Duodenal mucosa (tissue), 2 donors: ENCODE results near the gene EXOC8.

Source experiments
- H3K27ac ChIP-seq: one replicate; pipeline ENCODE4 v1.7.0; 2013; ENCODE audit warnings: low read depth, low read length
- H3K27me3 ChIP-seq, 2 donors: one replicate each; pipeline ENCODE4 v1.7.0; 2013; ENCODE audit warnings: low read length in 2 of 2, control low read depth in 1 of 2; ENCODE audit not compliant: insufficient read depth in 2 of 2, control insufficient read depth in 1 of 2
- H3K36me3 ChIP-seq, 2 donors: one replicate each; pipeline ENCODE4 v1.7.0; 2013; ENCODE audit warnings: low read length in 2 of 2, control low read depth in 1 of 2; ENCODE audit not compliant: insufficient read depth in 2 of 2, control insufficient read depth in 1 of 2
- H3K4me1 ChIP-seq, 2 donors: one replicate each; pipeline ENCODE4 v1.7.0; 2013; ENCODE audit warnings: low read length in 2 of 2, control low read depth in 1 of 2; ENCODE audit not compliant: insufficient read depth in 2 of 2, control insufficient read depth in 1 of 2
- H3K4me3 ChIP-seq, 2 donors: one replicate each; pipeline ENCODE4 v1.7.0; 2013; ENCODE audit warnings: low read length in 2 of 2, low read depth in 1 of 2
- H3K9ac ChIP-seq, 2 donors: one replicate each; pipeline ENCODE4 v1.7.0; 2013; ENCODE audit warnings: low read length in 2 of 2, low read depth in 1 of 2
- H3K9me3 ChIP-seq, 2 donors: one replicate each; pipeline ENCODE4 v1.7.0; 2013; ENCODE audit warnings: low read length in 2 of 2, control low read depth in 1 of 2; ENCODE audit not compliant: control insufficient read depth in 1 of 2

The EXOC8 gene

DNA sequence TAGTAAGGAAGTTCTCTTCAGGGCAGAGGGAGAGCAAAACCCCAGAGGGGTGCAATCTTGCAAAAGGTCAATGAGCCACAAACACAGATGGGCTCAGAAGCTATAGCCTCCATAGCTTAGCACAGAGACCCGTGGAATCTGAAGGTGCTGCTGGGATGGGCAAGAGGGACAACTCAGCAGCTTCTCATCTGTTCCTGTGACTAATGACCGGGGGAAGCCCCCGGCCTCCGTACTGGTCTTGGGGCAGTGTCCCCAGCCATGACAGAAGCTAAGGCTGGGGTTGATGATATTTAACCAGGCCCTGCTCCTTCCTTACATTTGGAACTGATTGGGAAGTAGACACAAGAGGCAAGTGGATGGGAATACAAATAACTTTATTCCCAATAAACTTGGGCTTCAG lies 19.1 kb downstream of the EXOC8 start:
- H3K4me3 ChIP-seq, result no peak overlapping the region
- H3K36me3 ChIP-seq, result no peaks in the 10 kb centered on the region
- no peaks in the 10 kb centered on the region for H3K27me3 ChIP-seq
- H3K9ac ChIP-seq, result no peak overlapping the region
- H3K9me3 ChIP-seq, result no peaks in the 10 kb centered on the region
- no peaks in the 10 kb centered on the region for H3K4me1 ChIP-seq
- H3K27ac ChIP-seq, result no peak overlapping the region

DNA sequence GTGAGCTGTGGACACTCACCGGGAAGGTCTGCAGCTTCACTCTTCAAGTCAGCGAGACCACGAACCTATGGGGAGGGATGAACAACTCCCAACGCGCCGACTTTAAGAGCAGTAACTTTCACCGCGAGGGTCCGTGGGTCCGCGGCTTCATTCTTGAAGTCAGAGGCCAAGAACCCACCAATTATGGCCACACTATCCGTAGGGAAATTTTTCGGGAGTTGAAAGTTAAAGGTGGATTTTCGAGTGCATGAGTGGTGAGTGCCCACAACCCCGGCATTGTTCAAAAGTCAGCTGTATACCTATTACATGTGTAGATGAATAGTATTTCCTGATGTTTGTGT lies 19.7 kb downstream of the EXOC8 start:
- no peaks in the 10 kb centered on the region for H3K9me3 ChIP-seq
- no peak overlapping the region for H3K4me3 ChIP-seq
- no peaks in the 10 kb centered on the region for H3K36me3 ChIP-seq
- no peak overlapping the region for H3K9ac ChIP-seq
- no peak overlapping the region for H3K27ac ChIP-seq
- H3K4me1 ChIP-seq, result no peaks in the 10 kb centered on the region
- H3K27me3 ChIP-seq, result no peaks in the 10 kb centered on the region

DNA sequence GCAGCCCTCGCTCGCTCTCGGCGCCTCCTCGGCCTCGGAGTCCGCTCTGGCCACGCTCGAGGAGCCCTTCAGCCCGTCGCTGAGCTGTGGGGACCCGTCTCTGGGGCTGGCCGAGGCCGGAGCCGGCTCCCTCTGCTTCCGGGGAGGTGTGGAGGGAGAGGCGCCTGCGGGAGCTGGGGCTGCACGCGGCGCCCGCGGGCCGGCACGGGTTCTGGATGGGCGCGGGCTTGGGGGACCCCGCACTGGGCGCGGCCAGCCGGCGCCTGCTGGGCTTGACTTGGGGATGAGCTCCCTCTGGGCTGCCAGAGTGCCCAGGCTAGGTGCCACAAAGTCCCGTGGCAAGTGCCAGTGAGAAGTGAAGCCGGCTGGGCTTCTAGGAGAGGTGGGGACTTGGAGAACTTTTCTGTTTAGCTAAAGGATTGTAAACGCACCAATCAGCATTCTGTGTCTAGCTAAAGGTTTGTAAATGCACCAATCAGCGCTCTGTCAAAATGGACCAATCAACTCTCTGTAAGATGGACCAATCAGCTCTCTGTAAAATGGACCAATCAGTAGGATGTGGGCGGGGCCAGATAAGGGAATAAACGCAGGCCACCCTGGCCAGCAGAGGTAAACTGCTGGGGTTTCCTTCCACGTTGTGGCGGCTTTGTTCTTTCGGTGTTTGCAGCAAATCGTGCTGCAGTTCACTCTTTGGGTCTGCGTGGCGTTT lies 20.2 kb downstream of the EXOC8 start:
- H3K9ac ChIP-seq, result no peak overlapping the region

DNA sequence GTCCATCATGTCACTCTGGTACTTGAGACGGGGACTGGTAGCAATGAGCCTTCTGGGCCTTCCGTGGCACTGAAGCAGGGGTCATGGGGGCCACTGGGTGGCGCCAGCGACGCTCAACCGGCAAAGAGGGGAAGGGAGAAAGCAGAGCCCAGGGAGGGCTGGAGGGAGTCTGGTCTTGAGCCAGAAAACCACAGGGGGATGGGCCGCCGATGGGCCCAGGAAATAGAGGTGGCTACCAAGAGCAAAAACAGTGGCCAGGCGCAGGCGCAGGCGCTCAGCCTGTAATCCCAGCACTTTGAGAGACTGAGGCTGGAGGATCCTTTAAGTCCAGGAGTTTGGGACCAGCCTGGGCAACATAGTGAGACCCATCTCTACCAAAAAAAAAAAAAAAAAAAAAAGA lies 21.8 kb downstream of the EXOC8 start:
- Histone ChIP-seq H3K4me1 (no peaks in the 10 kb centered on the region), H3K9me3 (no peaks in the 10 kb centered on the region), H3K9ac (no peak overlapping the region), H3K27ac (no peak overlapping the region), H3K4me3 (no peak overlapping the region), H3K36me3 (no peaks in the 10 kb centered on the region), H3K27me3 (no peaks in the 10 kb centered on the region)

More for the DNA sequence above, 20.2 kb downstream of the EXOC8 start:
- Histone ChIP-seq H3K36me3 (no peaks in the 10 kb centered on the region), H3K27me3 (no peaks in the 10 kb centered on the region), H3K4me3 (no peak overlapping the region), H3K4me1 (no peaks in the 10 kb centered on the region), H3K9me3 (no peaks in the 10 kb centered on the region), H3K27ac (no peak overlapping the region)

DNA sequence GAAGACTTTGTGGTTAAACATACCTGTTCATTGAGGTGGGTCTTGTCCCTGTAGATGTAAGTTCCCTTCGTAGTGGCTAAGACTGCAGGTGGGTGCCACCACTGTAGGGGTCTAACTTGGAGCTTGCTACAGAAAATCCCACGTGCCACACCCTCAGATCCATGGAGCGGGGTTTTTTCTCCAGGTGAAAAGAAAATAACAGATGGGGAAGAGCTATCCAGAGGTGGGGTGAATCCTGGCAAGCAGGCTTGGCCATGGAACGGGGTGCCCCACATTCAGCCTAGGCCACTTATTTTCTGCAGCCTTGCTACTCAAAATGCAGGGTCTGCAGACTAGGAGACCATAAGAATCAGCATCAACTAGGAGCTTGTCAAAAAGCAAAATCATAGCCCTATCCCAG lies 24.0 kb downstream of the EXOC8 start:
- Histone ChIP-seq H3K4me1 (no peaks in the 10 kb centered on the region), H3K27ac (no peak overlapping the region), H3K9me3 (no peaks in the 10 kb centered on the region), H3K4me3 (no peak overlapping the region), H3K9ac (no peak overlapping the region), H3K36me3 (no peaks in the 10 kb centered on the region), H3K27me3 (no peaks in the 10 kb centered on the region)

DNA sequence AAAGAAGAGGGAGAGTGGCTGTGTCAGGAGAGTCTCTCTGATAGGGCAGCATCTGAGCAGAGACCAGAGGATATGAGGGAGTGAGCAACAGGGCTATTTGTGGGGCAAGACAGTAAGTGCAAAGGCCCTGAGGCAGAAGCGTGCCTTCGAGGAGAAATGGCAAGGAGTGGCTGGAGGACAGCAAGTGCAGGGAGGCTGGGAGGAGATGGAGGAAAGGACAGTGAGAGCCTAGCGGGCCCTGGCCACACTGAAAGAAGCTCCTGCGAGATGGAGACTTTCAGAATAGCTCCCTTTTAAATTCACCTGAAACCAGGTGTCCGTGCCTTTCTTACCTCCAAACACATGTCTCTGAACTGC lies 25.2 kb downstream of the EXOC8 start:
- Histone ChIP-seq H3K27me3 (no peaks in the 10 kb centered on the region), H3K4me3 (no peak overlapping the region), H3K9ac (no peak overlapping the region), H3K9me3 (no peaks in the 10 kb centered on the region), H3K4me1 (no peaks in the 10 kb centered on the region), H3K36me3 (no peaks in the 10 kb centered on the region), H3K27ac (no peak overlapping the region)

DNA sequence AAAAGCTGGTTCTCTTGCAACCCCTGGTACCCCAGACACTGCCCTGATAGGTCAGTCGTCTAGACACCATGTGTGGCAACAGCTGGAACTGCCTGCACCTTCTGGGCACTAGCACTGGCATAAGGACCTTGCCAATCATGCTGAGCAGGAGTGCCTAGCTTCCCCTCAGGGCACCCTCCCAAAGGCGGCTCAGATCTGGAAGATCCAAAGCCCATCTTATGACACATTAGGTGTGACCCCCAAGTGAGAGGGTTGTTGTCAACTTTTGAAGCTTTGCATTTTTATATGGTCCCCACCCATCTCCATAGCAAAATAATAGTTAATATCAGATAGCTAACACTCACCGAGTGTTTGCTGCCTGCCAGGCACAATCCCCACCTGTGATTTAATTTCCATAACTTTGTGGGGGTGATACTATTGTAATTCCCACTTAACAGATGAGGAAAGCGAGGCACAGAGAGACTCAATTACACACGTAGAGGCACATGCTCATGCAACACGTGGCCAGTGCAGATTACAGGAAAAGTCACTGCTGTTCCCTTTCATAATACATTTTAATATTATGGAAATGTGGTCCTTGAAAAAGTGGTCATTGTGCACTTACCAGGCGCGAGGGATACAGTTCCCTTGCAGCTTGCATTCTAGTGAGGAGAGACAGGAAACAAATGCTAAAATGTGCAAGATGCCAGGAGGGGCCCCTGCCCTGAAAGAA lies 25.8 kb downstream of the EXOC8 start:
- no peak overlapping the region for H3K4me3 ChIP-seq
- no peak overlapping the region for H3K27ac ChIP-seq
- no peak overlapping the region for H3K9ac ChIP-seq
- H3K36me3 ChIP-seq, result no peaks in the 10 kb centered on the region
- no peaks in the 10 kb centered on the region for H3K9me3 ChIP-seq
- H3K27me3 ChIP-seq, result no peaks in the 10 kb centered on the region
- H3K4me1 ChIP-seq, result no peaks in the 10 kb centered on the region

DNA sequence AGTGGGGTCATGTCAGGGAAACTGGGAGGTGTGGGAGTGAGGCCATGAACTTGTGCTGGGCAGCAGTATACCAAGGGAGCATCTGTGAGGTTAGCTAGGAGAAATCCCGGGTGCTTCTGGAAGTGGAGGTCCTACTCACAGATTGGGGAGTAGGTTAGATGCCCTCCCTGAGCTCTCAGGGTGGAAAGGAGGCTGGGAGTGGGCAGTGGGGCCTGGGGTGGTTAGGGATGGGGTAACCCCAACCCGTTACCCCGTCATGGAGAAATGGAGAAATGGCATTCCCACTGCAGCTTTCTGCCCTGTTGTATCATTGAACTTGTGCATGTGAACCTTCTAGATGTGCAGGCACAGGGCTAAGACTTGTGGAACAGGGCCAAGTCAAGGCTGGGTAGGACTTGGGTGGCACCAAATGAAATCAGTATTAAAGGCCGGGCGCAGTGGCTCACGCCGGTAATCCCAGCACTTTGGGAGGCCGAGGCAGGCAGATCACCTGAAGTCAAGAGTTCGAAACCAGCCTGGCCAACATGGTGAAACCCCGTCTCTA lies 27.2 kb downstream of the EXOC8 start:
- H3K9ac ChIP-seq, result no peak overlapping the region
- H3K9me3 ChIP-seq, result no peaks in the 10 kb centered on the region
- H3K4me3 ChIP-seq, result no peak overlapping the region
- no peak overlapping the region for H3K27ac ChIP-seq
- H3K4me1 ChIP-seq, result no peaks in the 10 kb centered on the region
- H3K27me3 ChIP-seq, result no peaks in the 10 kb centered on the region
- no peaks in the 10 kb centered on the region for H3K36me3 ChIP-seq

DNA sequence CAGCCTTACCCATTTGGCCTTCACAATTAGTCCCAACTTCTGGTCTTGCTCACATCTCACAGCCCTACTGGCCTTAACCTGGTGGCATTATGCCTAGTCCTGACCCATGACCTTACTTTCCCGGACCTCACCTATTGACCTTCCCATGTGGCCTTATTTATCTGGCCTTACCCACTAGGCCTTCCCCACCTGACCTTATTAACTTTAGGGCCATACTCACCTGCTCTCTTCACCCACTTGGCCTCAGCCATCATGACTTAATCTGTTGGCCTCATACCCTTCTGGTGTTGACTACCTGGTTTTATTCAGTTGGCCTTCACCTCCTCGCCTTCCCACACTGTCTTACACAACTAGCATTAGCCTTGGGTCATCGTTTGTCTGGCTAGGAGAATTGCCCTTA lies 35.7 kb downstream of the EXOC8 start:
- H3K9ac ChIP-seq, result no peak overlapping the region
- no peaks in the 10 kb centered on the region for H3K36me3 ChIP-seq
- no peak overlapping the region for H3K4me3 ChIP-seq
- H3K4me1 ChIP-seq, result no peaks in the 10 kb centered on the region
- no peak overlapping the region for H3K27ac ChIP-seq
- H3K27me3 ChIP-seq, result no peaks in the 10 kb centered on the region
- H3K9me3 ChIP-seq, result no peaks in the 10 kb centered on the region

DNA sequence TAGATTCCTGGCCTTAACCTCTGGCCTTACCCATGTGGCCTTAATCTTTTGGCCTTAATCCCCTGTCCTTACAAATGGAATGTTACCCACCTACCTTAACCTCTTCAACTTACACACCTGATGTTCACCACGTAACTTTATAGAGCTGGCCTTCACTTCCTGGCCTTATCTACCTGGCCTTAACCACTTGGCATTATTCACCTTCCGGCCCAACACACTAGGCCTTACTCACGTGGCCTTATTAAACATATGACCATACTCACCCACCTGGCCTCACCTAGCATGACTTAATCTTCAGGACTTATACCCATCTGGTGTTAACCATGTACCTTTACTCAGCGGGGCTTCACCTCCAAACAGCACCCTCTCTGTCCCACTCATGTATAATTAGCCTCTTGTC lies 41.7 kb downstream of the EXOC8 start:
- no peaks in the 10 kb centered on the region for H3K4me1 ChIP-seq
- H3K4me3 ChIP-seq, result no peak overlapping the region
- H3K36me3 ChIP-seq, result no peaks in the 10 kb centered on the region
- H3K27me3 ChIP-seq, result no peaks in the 10 kb centered on the region
- H3K9ac ChIP-seq, result no peak overlapping the region
- no peak overlapping the region for H3K27ac ChIP-seq
- no peaks in the 10 kb centered on the region for H3K9me3 ChIP-seq
